Gastroesophageal sphincter (tissue), 4 donors: ENCODE results near the gene SPAG16. TPM values are rescaled to one million over a fixed set of nuclear protein-coding genes. Genes with fewer than 3 reads are reported as not detected.

Experiments used
- ATAC-seq: fragments of 150-250 bp; one replicate; pipeline ENCODE4 v1.9.1; 2016; ENCODE audit warnings: mild to moderate bottlenecking, moderate library complexity
- H3K27ac ChIP-seq, 4 donors: fragments of 200-600 bp; sonication (generic) in 3 of 4; 1 replicate in 3 of 4; 2 replicates in 1 of 4; pipeline ENCODE4 v1.5.1; 2016 to 2019
- H3K27me3 ChIP-seq: fragments of 200-600 bp; sonication (generic); one replicate; pipeline ENCODE4 v1.5.1; 2019
- H3K36me3 ChIP-seq, 2 donors: fragments of 200-600 bp; sonication (generic); one replicate each; pipeline ENCODE4 v1.5.1; 2019; ENCODE audit warnings: control low read depth in 1 of 2
- H3K4me1 ChIP-seq, 3 donors: fragments of 200-600 bp; sonication (generic); 1 replicate in 2 of 3; 2 replicates in 1 of 3; pipeline ENCODE4 v1.5.1; 2016 to 2019; ENCODE audit warnings: control low read depth in 2 of 3
- H3K4me3 ChIP-seq, 2 donors: fragments of 200-600 bp; sonication (generic); one replicate each; pipeline ENCODE4 v1.5.1; 2019; ENCODE audit warnings: mild to moderate bottlenecking in 1 of 2, moderate library complexity in 1 of 2
- H3K9me3 ChIP-seq, 3 donors: fragments of 200-600 bp; sonication (generic); one replicate each; pipeline ENCODE4 v1.5.1; 2017 to 2019; ENCODE audit warnings: control low read depth in 2 of 3
- EP300 ChIP-seq: sonication (generic); formaldehyde crosslinking; IDR thresholded peaks from one replicate; pipeline ENCODE4 v1.6.1; 2017; ENCODE audit warnings: antibody characterized with exemption, mild to moderate bottlenecking
- POLR2A ChIP-seq, 2 donors: fragments of 450-650 bp; IDR thresholded peaks; one replicate each; pipeline ENCODE4 v1.6.1; 2017; ENCODE audit warnings: antibody characterized with exemption in 2 of 2, mild to moderate bottlenecking in 2 of 2, moderate library complexity in 1 of 2
- POLR2AphosphoS5 ChIP-seq: sonication (generic); formaldehyde crosslinking; IDR thresholded peaks from one replicate; pipeline ENCODE4 v1.6.1; 2017; ENCODE audit warnings: antibody characterized with exemption
- WGBS, 2 donors: methylation state at CpG; one replicate each; pipeline ENCODE4 v1.1.5; 2018; ENCODE audit warnings: low coverage in 1 of 2; 5-methylcytosine and 5-hydroxymethylcytosine counted together
- total RNA-seq, 4 donors: library from RNA; depleted of rRNA; stranded (reverse); fragments of >200 nt; gene quantifications; one replicate each; pipeline ENCODE4 v1.1.0, GENCODE V29; 2016
- TF ChIP-seq, protein P1 (sequence below), 4 experiments: fragments of 200-600 bp in 2 of 4; fragments of 450-650 bp in 2 of 4; sonication (generic) in 1 of 4; IDR thresholded peaks; one replicate each; pipeline ENCODE4 v1.5.1; 2017 to 2019; ENCODE audit warnings: antibody characterized with exemption in 4 of 4, mild to moderate bottlenecking in 2 of 4, moderate library complexity in 2 of 4

Gene SPAG16
- total RNA-seq, 4 donors from 2014 or later, result 28.9 to 39.8 (median 36.7) TPM

DNA sequence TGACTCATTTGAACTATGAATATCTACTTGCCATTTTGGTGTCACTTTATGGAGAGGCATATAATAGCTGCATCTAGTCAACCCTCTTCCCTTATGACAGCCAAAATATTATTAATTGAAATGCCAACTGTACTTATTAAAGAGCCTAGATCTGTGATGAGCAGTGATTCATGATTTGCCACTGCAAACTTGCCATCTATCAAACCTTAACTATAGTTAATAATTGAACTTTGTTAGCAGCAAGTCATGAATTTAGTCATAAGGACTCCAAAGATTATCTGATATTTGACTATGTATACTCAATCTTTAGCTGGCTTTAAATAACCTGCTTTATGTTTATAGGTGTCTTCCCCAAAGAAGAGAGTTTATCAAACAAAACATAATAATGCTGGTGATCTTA, 1010.2 kb downstream of the SPAG16 start:
- Histone ChIP-seq H3K4me1 (no peaks in the 10 kb centered on the region), H3K36me3 (no peaks in the 10 kb centered on the region), H3K4me3 (no peak overlapping the region), H3K27me3 (no peaks in the 10 kb centered on the region), H3K9me3 (peaks cover 0 to 23% (median 0%) of the 10 kb centered on the region in 3 donors), H3K27ac (no peak overlapping the region)
- no peak for TF ChIP-seq EP300
- TF ChIP-seq, protein P1, sequence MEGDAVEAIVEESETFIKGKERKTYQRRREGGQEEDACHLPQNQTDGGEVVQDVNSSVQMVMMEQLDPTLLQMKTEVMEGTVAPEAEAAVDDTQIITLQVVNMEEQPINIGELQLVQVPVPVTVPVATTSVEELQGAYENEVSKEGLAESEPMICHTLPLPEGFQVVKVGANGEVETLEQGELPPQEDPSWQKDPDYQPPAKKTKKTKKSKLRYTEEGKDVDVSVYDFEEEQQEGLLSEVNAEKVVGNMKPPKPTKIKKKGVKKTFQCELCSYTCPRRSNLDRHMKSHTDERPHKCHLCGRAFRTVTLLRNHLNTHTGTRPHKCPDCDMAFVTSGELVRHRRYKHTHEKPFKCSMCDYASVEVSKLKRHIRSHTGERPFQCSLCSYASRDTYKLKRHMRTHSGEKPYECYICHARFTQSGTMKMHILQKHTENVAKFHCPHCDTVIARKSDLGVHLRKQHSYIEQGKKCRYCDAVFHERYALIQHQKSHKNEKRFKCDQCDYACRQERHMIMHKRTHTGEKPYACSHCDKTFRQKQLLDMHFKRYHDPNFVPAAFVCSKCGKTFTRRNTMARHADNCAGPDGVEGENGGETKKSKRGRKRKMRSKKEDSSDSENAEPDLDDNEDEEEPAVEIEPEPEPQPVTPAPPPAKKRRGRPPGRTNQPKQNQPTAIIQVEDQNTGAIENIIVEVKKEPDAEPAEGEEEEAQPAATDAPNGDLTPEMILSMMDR (IDR thresholded peaks at IDR 0.05), result no peak
- no peak for TF ChIP-seq POLR2AphosphoS5
- no peak for TF ChIP-seq POLR2A (IDR thresholded peaks at IDR 0.05)
- ATAC-seq, result no peak

DNA sequence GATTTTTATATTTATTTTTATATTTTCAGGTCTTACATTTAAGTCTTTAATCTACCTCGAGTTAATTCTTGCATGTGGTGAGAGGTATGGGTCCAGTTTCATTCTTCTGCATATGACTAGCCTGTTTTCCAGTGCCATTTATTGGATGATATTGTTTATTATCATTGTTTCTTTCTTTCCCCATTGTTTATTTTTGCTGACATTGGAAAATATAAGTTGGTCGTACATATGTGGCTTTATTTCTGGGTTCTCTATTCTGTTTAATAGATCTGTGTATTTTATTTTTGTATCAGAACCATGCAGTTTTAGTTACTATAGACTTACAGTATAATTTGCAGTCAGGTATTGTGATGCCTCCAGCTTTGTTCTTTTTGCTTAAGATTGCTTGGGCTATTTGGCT, 1013.2 kb downstream of the SPAG16 start:
- no peak overlapping the region for H3K27ac ChIP-seq
- H3K4me1 ChIP-seq, result no peaks in the 10 kb centered on the region
- ATAC-seq, result no peak
- H3K27me3 ChIP-seq, result no peaks in the 10 kb centered on the region
- H3K4me3 ChIP-seq, result no peak overlapping the region
- TF ChIP-seq, protein P1 (IDR thresholded peaks at IDR 0.05), result no peak
- TF ChIP-seq EP300, result no peak
- TF ChIP-seq POLR2A (IDR thresholded peaks at IDR 0.05), result no peak
- TF ChIP-seq POLR2AphosphoS5, result no peak
- H3K9me3 ChIP-seq, result peaks cover 0 to 13% (median 0%) of the 10 kb centered on the region in 3 donors
- WGBS, 2 donors, result 67% methylated on average over 2 of the region's 2 CpGs; no CpG with 5 or more reads in 1 of the 2 donors
- no peaks in the 10 kb centered on the region for H3K36me3 ChIP-seq

DNA sequence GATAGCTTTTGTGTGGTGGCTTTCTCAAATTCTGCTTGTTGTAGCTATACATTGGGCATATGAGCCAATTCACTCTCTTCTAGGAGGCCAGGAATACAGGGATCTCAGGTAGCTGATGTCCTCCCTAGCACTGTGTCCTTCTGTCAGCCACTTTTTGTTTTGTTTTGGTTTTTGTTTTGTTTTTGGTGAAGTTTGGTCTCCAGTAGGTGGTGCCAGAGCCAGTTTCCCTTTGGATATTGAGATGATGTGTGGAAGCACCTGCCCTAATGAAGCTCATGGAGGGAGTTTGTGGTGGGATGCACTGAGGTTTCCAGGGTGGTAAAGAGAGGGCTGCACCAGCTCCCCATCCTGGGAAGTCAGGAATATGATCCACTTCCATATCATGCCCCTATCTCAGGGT, 1026.1 kb downstream of the SPAG16 start:
- Histone ChIP-seq H3K27me3 (no peaks in the 10 kb centered on the region), H3K9me3 (peaks cover 0 to 3% (median 0%) of the 10 kb centered on the region in 3 donors), H3K27ac (no peak overlapping the region), H3K4me1 (no peaks in the 10 kb centered on the region), H3K36me3 (no peaks in the 10 kb centered on the region), H3K4me3 (no peak overlapping the region)
- TF ChIP-seq POLR2A (IDR thresholded peaks at IDR 0.05) (no peak), POLR2AphosphoS5 (no peak), EP300 (no peak)
- TF ChIP-seq, protein P1 (IDR thresholded peaks at IDR 0.05), result no peak
- no peak for ATAC-seq

DNA sequence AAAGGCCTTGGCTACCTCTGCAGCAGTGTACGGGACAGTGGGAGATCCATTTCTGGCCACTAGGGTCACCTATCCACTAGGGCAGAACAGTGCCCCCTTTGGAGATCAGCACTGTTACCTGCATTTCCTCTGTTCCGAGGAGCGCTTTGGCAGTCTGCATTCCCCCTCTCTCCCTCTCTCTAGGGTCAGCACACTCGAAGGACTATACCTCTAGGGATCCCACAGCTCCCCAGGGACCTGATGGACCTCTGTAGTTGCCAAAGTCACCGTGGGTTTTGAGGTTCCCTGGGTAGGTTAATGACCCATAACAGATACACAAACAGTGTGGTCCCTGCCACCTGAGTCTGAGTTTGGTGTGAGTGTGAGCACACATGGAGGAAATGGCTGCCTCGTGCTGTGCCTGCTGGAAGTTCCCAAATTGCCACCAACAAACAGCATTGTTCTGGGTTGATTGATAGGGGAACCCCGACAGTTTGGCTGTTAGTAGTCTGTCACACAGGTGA, 1026.8 kb downstream of the SPAG16 start:
- no peaks in the 10 kb centered on the region for H3K9me3 ChIP-seq
- no peaks in the 10 kb centered on the region for H3K4me1 ChIP-seq
- 65 to 67% methylated on average over 3 to 6 of the region's 7 CpGs for WGBS, 2 donors
- H3K4me3 ChIP-seq, result no peak overlapping the region
- no peak overlapping the region for H3K27ac ChIP-seq
- TF ChIP-seq POLR2A (IDR thresholded peaks at IDR 0.05) (no peak), POLR2AphosphoS5 (no peak), EP300 (no peak)
- TF ChIP-seq, protein P1 (IDR thresholded peaks at IDR 0.05), result no peak
- H3K27me3 ChIP-seq, result no peaks in the 10 kb centered on the region
- ATAC-seq, result no peak
- no peaks in the 10 kb centered on the region for H3K36me3 ChIP-seq

DNA sequence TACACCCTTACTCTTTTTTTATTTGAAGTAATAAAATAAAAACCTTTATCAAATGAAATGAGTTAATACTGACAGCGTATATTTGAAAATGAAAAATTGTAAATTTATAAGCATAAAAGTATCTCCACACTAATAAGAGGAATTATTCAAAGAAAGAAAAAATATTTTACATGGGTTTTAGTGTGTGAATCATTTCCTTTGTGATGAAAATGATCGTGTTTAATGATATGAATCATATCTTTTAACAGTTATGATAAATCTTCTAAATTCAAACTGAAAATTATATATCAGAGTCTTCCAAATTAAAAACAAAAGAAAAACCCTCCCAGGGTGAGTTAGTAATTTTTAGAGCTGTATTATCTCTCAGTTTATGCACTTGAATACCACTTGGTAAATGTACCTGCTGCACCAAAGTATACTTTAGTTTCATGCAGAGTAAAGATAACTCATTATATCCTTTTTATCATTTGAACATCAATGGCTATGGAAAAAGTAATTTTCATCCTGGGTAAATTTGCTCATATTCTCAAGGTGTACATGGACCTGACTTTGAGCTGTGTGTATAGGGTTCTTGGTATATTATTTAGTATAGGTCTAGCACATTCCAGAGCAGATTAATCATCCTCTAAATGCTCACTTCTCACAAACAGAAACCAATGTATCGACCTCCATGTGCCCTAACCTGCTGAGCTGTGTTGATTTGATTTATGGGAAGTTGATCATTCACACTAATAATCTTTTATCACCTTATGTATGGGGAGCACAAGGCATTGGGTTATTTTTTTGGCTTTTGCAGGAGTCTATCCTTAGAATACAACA, 1027.9 kb downstream of the SPAG16 start:
- 36 to 58% methylated on average over 3 of the region's 3 CpGs for WGBS, 2 donors
- no peak overlapping the region for H3K27ac ChIP-seq
- no peak for ATAC-seq
- no peaks in the 10 kb centered on the region for H3K9me3 ChIP-seq
- no peak for TF ChIP-seq POLR2AphosphoS5
- TF ChIP-seq EP300, result no peak
- TF ChIP-seq POLR2A (IDR thresholded peaks at IDR 0.05), result no peak
- TF ChIP-seq, protein P1 (IDR thresholded peaks at IDR 0.05), result no peak
- H3K4me1 ChIP-seq, result no peaks in the 10 kb centered on the region
- no peaks in the 10 kb centered on the region for H3K36me3 ChIP-seq
- H3K27me3 ChIP-seq, result no peaks in the 10 kb centered on the region
- no peak overlapping the region for H3K4me3 ChIP-seq
